RPMI7951 (cell line): ENCODE measurements around the gene FAM234A. TPM values are rescaled to one million over a fixed set of nuclear protein-coding genes. Genes with fewer than 3 reads are reported as not detected.
"Not testable (repeated sequence)": the region's sequence is repeated elsewhere in the genome, so short reads cannot be mapped to it uniquely, and the experiment has no call there.

Experiments used
- DNase-seq: peaks from one replicate; pipeline ENCODE4 v3.0.0-alpha.2; 2012; ENCODE audit warnings: low read depth
- total RNA-seq: library from RNA; depleted of rRNA; stranded (reverse); fragments of >200 nt; shearing (Covaris generic); gene quantifications from 2 replicates; pipeline ENCODE4 v1.2.3, GENCODE V29; 2014

Gene FAM234A
- total RNA-seq, 1 experiment from 2014 or later: 38.1 TPM

DNA sequence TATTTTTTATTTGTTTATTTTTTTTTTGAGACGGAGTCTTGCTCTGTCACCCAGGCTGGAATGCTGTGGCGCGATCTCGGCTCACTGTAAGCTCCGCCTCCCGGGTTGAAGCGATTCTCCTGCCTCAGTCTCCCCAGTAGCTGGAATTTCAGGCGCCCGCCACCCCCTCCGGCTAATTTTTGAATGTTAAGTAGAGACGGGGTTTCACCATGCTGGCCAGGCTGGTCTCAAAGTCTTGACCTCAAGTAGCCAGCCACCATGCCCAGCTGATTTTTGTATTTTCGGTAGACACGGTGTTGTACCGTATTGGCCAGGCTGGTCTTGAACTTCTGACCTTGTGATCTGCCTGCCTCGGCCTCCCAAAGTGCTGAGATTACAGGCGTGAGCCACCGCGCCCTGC lies 4.3 kb upstream of the FAM234A start:
- DNase-seq: not testable (repeated sequence)

DNA sequence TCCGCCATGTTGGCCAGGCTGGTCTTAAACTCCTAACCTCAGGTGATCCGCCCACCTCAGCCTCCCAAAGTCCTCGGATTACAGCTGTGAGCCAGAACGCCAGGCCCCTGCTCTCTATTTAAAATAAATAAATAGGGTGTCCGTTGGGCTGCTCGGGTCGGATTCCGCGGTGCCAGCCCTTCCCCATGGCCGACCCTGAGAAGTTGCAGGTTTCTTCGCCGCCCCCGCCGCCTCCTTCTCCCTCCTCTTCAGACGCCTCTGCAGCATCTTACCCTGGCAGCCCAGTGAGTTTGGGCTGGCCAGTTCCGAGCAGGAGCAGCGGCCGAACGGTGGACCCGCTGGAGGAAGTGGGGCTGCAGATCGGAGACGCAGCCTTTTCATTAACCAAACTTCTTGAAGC lies 3.7 kb upstream of the FAM234A start:
- no peak for DNase-seq

DNA sequence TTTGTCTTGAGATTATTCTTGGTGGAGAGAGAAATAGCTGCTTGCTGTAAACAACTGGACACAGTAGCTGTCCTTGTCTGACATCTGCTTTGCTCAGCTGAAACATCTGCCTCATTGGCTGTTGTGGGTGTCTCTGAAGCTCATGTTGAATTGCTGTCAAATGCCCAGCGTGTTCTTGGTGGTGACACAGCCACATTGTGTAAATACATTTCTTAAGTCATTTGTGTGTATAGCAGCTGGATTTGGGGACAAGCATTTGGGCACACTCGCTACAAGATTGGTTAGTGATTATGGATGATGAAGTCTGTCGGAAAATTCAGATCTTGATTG lies 5.3 kb downstream of the FAM234A start:
- no peak for DNase-seq

DNA sequence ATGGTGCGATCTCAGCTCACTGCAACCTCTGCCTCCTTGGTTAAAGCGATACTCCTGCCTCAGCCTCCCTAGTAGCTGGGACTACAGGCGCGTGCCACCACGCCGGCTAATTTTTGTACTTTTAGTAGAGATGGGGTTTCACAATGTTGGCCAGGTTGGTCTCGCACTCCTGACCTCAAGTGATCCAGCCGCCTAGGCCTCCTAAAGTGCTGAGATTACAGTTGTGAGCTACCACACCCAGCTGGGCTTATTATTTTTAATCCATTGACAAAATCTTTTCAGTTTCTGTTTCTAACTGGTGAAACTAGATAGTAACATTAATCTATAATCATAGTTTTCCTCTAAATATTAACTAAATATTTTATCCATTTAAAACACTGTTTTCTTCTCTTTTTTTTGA lies 5.9 kb downstream of the FAM234A start:
- DNase-seq: no peak

DNA sequence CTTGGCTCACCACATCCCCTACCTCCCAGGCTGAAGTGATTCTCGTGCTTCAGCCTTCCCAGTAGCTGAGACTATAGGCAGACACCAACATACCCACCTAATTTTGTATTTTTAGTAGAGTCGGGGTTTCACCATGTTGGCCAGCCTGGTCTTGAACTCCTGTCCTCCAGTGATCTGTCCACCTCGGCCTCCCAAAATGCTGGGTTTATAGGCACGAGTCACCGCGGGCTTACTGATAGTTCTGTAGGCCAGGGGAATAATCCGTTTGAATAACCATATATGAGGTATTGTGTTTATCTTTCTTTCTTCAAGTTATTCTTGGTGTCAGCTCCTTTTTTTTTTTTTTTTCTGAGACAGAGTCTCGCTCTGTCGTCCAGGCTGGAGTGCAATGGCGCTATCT lies 7.7 kb downstream of the FAM234A start:
- DNase-seq: no peak

DNA sequence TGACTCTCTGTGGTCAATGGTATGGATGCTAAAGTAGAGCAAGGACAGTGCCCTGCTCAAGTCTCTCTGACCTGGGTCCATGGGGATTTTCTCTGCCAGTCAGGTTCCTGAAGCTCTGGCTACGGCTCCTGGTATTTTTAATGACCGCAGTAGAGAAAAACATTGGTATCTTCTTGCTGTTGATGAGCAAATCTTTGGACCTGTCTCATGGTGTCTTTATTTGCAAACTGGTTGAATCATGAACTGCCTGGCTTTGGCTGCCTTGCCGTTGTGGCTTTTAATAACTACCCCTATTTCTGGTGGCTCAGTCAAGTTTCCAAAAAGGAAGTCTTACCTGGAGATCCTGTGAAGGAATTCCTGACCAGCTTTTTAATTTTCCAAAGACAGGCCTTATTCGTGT lies 8.7 kb downstream of the FAM234A start:
- DNase-seq: no peak

DNA sequence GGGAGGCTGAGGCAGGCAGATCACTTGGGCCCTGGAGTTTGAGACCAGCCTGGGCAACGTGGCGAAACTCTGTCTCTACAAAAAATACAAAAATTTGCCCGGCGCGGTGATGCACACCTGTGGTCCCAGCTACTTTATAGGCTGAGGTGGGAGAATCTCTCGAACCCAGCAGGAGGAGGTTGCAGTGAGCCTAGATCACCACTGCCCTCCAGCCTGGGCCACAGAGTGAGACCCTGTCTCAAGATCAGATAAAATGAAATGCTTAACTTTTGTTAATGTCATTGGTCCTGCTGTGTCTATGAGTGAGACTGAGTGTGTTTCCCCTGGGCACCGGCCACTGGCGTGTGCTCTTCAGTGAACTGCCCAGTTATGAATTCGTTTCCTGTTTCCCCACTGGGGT lies 10.5 kb downstream of the FAM234A start:
- DNase-seq: no peak

DNA sequence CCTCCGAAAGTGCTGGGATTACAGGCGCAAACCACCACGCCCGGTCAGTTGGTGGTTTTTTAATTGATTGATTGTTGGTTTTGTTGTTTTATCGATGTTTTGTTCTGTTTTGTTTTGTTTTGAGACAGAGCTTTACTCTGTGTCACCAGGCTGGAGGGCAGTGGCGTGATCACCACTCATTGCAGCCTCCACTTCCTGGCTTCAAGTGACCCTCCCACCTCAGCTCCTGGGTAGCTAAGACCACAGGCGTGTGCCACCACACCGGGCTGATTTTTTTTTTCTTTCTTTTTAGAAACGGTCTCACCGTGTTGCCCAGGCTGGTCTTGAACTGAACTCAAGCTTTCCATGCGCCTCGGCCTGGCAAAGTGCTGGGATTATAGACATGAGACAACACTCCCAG lies 12.4 kb downstream of the FAM234A start:
- DNase-seq: no peak

DNA sequence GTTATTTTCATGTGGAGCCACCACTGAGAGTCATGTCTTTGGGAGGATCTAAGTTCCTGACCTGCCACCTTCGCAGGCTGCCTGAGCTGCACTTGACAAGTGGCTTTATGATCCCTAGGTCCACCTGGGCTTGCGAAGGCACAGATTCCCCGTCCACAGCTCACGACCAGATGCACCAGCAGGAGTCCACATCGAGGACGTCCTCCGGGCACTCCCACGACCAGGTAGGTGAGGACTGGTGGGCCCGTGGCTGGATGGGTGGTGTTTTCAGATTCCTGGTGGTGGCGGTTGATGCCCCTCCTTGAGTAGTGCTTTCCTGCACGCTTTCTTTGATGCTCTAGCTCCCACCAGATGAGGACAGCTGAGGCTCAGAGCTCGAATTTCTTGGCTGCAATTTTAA lies 14.8 kb downstream of the FAM234A start:
- DNase-seq: no peak

DNA sequence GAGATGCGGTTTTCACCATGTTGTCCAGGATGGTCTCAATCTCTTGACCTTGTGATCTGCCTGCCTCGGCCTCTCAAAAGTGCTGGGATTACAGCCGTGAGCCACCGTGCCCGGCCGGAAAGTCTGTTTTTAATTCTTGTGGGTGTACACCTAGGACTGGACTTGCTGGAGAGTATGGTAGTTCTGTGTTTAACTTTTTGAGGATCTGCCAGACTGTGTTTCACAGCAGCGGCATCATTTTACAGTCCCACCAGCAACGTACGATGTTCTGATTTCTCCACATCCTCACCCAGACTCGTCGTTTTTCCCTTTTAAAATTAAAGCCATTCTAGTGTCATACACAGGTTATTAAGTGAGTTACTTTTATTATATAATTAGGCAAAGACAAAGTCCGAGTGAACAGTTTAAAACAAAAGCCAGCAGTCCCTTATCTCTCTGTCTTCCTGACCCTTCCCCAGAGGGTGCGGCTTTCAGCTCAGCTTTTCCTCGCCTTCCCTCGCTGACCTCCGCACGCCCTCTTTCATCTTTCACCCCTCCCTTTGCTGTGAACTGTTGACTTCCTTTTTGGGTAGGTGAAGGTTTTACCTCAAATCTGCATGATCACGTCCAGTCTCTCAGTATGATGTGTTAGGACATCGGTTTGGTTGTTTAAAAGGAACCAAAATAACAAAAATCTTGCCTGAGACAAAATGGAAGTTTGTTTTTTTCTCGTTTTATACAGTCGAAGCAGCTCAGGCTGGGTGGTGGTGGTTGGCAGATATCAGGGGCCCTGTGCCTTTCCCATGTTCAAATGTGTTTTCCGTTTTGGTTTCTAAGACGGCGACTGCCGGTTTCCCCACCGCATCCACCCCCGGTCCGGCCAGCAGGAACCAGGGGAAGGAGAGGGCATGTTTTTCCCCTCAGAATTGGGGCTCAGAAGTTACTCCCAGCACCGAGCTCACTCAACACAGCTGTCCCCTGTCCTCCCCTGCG lies 18.0 kb downstream of the FAM234A start:
- DNase-seq: no peak

DNA sequence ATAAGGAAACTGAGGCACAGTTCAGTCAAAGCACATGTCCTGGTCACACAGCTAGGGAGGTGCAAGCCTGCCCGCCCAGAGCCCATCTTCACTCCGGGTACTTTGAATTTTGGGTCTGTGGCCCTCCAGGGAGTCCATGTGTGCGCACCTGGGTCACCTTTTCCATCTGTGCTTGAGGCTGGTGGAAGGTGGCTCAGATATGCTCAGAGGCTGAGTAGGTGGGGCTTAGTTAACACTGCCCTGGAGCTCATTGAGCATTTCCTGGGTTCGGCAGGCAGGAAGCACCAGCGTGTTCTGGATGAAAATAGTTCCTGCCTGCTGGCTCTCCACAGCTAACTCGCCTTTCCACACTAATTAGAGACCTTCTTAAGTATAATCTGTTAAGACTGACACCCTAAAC lies 19.2 kb downstream of the FAM234A start:
- DNase-seq: no peak

DNA sequence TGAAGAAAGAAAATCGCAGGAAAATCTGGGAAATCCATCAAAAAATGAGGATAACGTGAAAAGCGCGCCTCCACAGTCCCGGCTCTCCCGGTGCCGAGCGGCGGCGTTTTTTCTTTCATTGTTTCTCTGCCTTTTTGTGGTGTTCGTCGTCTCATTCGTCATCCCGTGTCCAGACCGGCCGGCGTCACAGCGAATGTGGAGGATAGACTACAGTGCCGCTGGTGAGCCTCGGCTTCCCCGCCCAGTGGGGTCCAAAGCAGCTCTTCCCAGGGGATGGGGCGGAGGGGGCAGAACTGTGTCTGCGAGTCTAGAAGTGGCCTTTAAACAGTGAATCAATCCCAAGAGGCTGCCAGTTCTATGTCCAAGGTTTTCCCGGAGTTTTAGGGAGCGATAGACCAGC lies 19.8 kb downstream of the FAM234A start:
- DNase-seq: no peak

DNA sequence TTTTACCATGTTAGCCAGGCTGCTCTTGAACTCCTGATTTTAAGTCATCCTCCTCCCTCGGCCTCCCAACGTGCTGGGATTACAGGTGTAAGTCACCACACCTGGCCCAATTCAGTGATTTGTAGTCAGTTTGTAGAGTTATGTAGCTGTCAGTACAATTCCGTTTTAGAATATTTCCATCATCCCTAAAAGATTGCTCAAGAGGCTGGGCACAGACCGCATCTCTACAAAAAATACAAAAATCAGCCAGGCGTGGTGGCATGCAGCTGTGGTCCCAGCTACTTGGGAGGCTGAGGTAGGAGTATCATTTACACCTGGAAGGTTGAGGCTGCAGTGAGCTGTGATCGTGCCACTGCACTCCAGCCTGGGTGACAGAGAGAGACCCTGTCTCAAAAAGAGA lies 20.6 kb downstream of the FAM234A start:
- DNase-seq: no peak

DNA sequence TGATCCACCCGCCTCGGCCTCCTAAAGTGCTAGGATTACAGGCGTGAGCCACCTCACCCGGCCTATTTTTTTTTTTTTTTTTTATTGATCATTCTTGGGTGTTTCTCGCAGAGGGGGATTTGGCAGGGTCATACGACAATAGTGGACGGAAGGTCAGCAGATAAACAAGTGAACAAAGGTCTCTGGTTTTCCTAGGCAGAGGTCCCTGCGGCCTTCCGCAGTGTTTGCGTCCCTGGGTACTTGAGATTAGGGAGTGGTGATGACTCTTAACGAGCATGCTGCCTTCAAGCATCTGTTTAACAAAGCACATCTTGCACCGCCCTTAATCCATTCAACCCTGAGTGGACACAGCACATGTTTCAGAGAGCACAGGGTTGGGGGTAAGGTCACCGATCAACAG lies 23.5 kb downstream of the FAM234A start:
- not testable (repeated sequence) for DNase-seq

DNA sequence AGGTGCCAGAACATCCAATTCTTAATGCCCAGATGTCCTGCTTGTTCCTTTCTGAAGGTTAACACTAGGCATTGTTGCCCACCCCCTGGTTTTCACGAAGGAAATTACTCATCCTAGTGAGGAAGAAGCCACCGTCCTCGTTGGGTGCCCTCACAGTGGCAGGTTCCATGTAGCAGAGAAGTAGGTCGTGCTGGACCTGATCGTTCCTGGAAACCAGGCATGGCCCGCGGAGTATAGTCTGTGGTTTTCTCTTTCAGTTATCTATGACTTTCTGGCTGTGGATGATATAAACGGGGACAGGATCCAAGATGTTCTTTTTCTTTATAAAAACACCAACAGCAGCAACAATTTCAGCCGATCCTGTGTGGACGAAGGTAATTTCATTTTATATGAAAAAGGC lies 24.6 kb downstream of the FAM234A start:
- DNase-seq: no peak

DNA sequence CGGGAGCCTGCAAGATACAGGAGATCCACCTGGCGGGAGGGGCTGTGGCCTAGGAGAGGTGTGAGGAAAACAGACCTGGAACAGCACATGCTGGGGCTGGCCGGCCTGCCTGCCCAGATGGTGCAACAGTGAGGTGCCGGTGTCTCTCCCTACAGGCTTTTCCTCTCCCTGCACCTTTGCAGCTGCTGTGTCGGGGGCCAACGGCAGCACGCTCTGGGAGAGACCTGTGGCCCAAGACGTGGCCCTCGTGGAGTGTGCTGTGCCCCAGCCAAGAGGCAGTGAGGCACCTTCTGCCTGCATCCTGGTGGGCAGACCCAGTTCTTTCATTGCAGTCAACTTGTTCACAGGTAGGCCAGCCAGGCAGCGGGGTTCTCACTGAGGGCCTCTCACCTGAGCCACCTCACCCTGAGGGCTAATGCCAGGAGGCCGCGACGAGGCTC lies 25.2 kb downstream of the FAM234A start:
- no peak for DNase-seq

DNA sequence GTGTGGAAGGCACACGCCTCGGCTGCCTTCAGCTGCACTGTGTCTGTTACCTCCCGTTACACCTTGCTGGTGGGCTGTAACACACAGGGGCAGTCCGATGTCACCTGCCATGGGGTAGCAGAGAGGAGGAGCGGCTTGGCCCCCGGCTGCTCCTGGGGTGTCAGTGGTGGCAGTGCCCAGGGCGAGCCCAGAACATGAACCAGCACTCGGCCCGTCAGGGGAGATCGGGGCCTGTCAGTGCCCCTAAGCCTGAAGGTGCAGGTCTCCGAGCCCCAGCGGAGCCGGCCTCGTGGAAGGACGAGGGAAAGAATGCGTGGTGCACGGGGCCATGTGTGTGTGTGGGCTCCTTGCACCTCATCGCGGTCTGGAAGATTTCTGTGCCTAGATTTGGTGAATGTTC lies 25.7 kb downstream of the FAM234A start:
- no peak for DNase-seq

DNA sequence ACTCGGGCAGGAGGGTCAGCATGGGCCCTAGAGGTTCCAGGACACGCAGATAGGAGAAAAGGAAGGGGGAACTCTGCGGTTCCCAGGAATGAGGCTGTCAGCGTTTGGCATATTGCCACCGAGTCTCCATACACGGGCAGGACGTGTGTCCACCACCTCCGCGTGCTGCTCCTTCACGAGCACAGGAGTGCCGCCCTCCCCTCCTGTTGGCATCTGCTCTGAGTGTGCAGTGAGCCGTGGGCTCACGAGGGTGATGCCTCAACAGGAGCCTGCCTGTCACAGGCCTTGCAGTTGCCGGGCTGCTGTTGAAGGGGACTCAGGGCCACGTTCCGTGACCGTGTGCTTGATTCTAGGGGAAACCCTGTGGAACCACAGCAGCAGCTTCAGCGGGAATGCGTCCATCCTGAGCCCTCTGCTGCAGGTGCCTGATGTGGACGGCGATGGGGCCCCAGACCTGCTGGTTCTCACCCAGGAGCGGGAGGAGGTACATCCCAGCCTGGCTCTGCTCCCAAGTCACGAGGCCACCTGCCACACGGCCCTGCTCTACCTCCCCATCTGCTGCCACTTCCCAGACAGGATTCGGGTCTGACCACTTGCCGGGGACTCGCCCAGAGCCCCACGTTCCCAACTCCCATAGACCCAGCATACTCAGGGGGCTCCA lies 26.5 kb downstream of the FAM234A start:
- DNase-seq: no peak

DNA sequence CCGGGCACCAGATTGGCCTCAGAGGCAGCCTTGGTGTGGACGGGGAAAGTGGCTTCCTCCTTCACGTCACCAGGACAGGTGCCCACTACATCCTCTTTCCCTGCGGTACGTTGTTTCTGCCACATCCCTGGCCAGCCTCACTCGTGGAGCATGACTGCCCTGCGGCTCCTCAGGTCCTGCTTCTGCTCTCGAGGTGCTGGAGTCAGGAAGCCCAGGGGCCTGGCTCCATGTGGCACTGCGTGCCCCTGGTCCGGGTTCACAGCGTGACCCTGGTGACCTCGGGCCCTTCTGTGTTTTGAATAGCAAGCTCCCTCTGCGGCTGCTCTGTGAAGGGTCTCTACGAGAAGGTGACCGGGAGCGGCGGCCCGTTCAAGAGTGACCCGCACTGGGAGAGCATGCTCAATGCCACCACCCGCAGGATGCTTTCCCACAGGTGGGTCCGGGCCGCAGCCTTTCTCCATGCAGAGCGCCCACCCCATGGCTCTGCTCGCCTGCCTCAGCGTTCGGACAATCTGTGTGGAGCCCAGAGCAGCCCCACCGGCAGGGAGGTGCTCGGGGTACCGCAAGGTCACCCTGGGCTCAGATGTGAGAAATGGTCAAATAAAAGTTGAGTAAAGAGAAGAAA lies 27.6 kb downstream of the FAM234A start:
- no peak for DNase-seq

DNA sequence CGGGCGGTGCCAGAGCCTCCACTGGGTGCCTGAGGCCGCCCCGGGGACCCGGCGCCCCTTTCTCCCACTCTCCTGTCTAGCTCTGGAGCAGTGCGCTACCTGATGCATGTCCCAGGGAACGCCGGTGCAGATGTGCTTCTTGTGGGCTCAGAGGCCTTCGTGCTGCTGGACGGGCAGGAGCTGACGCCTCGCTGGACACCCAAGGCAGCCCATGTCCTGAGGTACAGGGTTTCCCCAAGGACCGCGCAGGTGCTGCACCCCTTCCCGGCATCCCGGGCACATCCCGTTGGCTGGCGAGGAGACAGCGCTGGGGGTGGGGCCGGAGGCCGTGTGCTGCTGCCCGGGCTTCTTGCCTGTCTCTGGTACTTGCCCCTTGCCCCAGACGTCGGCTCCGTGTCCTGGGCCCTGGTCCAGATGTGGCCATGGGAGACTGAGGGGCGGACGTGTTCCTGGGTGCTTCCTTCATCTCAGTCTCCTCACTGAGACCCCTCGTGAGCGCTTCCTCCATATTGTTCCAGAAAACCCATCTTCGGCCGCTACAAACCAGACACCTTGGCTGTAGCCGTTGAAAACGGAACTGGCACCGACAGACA lies 28.7 kb downstream of the FAM234A start:
- no peak for DNase-seq

DNA sequence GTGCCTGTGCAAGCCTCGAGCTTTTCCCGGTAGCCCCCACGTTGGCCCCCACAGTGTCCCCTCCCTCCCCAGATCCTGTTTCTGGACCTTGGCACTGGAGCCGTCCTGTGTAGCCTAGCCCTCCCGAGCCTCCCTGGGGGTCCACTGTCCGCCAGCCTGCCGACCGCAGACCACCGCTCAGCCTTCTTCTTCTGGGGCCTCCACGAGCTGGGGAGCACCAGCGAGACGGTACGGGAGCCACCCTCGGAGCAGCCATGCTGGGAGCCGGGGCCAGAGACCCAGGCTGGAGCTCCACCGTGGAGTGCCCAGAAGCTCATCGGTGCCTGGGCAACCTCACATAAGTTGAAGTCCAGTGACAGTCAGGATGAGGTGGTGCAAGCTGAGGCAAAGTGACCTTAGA lies 29.3 kb downstream of the FAM234A start:
- DNase-seq: no peak

DNA sequence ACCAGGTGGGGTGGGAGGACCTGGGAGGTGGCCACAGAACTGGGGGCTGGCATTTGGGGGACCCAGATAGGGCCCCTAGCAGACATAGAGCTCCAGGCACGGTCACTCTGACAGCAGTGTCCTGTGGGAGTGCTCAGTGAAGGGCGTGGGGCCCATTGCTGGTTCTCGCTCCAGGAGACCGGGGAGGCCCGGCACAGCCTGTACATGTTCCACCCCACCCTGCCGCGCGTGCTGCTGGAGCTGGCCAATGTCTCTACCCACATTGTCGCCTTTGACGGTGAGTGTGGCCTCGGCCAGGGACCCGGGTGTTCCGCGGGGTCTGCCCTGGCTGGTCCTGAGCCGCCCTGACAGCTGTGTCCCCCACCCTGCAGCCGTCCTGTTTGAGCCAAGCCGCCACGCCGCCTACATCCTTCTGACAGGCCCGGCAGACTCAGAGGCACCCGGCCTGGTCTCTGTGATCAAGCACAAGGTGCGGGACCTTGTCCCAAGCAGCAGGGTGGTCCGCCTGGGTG lies 29.9 kb downstream of the FAM234A start:
- no peak for DNase-seq
